GM18505 (cell line): Measurements from ENCODE around the gene SWT1.

Source experiments
- ATAC-seq: cut with Tn5 transposase; IDR thresholded peaks from one replicate; pipeline ENCODE4 v1.9.1; 2021; ENCODE audit not compliant: unreplicated experiment
- POLR2A ChIP-seq: IDR thresholded peaks from 4 replicates; pipeline ENCODE4 v1.6.1; 2011; ENCODE audit warnings: borderline replicate concordance; ENCODE audit not compliant: insufficient read depth, insufficient read length; ENCODE audit errors: extremely low read depth

Gene SWT1

GRCh38 chr1:185156854-185157598 lies at the start of gene SWT1, which contains the start of gene TRMT1L:
TSS of gene SWT1 (plus strand) at chr1:185157167. CDS start at chr1:185160842, 3,675 bp downstream.
TSS of gene TRMT1L (minus strand) at chr1:185156953. CDS start at chr1:185156712, 241 bp downstream.
- peak; percentile 90 for ATAC-seq
- peak; percentile 96 for TF ChIP-seq POLR2A

- no peak for ATAC-seq
- no peak for TF ChIP-seq POLR2A
Measured at GRCh38 chr1:185108321-185108720, 48.6 kb upstream of the SWT1 start.

GRCh38 chr1:185110145-185110544 lies 46.8 kb upstream of the SWT1 start:
- no peak for TF ChIP-seq POLR2A
- ATAC-seq, result no peak

- no peak for ATAC-seq
- TF ChIP-seq POLR2A, result no peak
Measured at GRCh38 chr1:185111873-185112272, 45.1 kb upstream of the SWT1 start.

GRCh38 chr1:185112356-185112755 lies 44.6 kb upstream of the SWT1 start:
- ATAC-seq, result no peak

GRCh38 chr1:185129708-185130107 lies 27.3 kb upstream of the SWT1 start:
- ATAC-seq, result no peak
- no peak for TF ChIP-seq POLR2A

More at GRCh38 chr1:185112356-185112755, 44.6 kb upstream of the SWT1 start:
- TF ChIP-seq POLR2A, result no peak

GRCh38 chr1:185132534-185132933 lies 24.4 kb upstream of the SWT1 start:
- ATAC-seq, result no peak

GRCh38 chr1:185137896-185138545 lies 18.9 kb upstream of the SWT1 start:
- TF ChIP-seq POLR2A, result no peak
- ATAC-seq, result no peak

More at GRCh38 chr1:185132534-185132933, 24.4 kb upstream of the SWT1 start:
- TF ChIP-seq POLR2A, result no peak

- no peak for TF ChIP-seq POLR2A
- no peak for ATAC-seq
Measured at GRCh38 chr1:185139246-185139645, 17.7 kb upstream of the SWT1 start.

- ATAC-seq, result no peak
- no peak for TF ChIP-seq POLR2A
Measured at GRCh38 chr1:185144233-185144632, 12.7 kb upstream of the SWT1 start.

- TF ChIP-seq POLR2A, result no peak
- no peak for ATAC-seq
Measured at GRCh38 chr1:185151215-185151614, 5.8 kb upstream of the SWT1 start.

GRCh38 chr1:185152187-185152767 lies 4.7 kb upstream of the SWT1 start:
- ATAC-seq, result no peak
- no peak for TF ChIP-seq POLR2A

- ATAC-seq, result no peak
- TF ChIP-seq POLR2A, result no peak
Measured at GRCh38 chr1:185154912-185155513, 2.0 kb upstream of the SWT1 start.
